HepG2 (cell line): ENCODE measurements around the gene EDNRA. TPM values are rescaled to one million over a fixed set of nuclear protein-coding genes. Genes with fewer than 3 reads are reported as not detected.

Experiments
- ATAC-seq: fragments of 200-7000 bp; cut with Tn5 transposase; 3 replicates; pipeline ENCODE4 v1.9.1; 2020; ENCODE audit warnings: mild to moderate bottlenecking, moderate library complexity
- BruUV-seq: library from RNA; stranded (reverse); fragments of 400-500 nt; replicated peaks from 2 replicates; lab custom pipeline; 2021; lab: Mats Ljungman, UMichigan
- CTCF ChIA-PET: fragments of 300-600 bp; formaldehyde crosslinking; extraction: SDS; loops from one replicate; lab custom pipeline; 2021; ENCODE audit warnings: low total read pairs, inconsistent platforms, low intra/inter-chr PET ratio; lab: Yijun Ruan, JAX
- POLR2A ChIA-PET: fragments of 350-600 bp; sonication (Branson Sonifier 250); formaldehyde crosslinking; loops from one replicate; lab custom pipeline; 2020; ENCODE audit warnings: antibody characterized with exemption, inconsistent platforms; lab: Yijun Ruan, JAX
- DNase-seq: peaks from one replicate; pipeline ENCODE4 v3.0.0-alpha.2; 2015; ENCODE audit warnings: low spot score
- FAIRE-seq: peaks from 3 replicates; lab custom pipeline; 2011; peaks lifted over from hg19 to GRCh38; lab: Jason Lieb, UNC
- H2AFZ ChIP-seq: one replicate; pipeline ENCODE4 v1.6.1; 2011; ENCODE audit warnings: low read length, inconsistent platforms
- H3K27ac ChIP-seq: fragments of 300-600 bp; 3 replicates; pipeline ENCODE4 v1.8.0; 2011; ENCODE audit warnings: mixed run types, mild to moderate bottlenecking, mixed read lengths, low read length, inconsistent platforms; ENCODE audit not compliant: insufficient read depth; ENCODE audit errors: extremely low read length
- H3K27me3 ChIP-seq, 2 experiments: fragments of 200-600 bp in 1 of 2; 2 replicates in 1 of 2; 3 replicates in 1 of 2; pipeline versions ENCODE4 v1.6.0 to v1.8.0; 2011; ENCODE audit warnings: low read length in 2 of 2, mild to moderate bottlenecking in 2 of 2, moderate library complexity in 2 of 2, inconsistent platforms in 1 of 2; ENCODE audit not compliant: insufficient read depth in 2 of 2, control insufficient read depth in 1 of 2
- H3K36me3 ChIP-seq, 2 experiments: fragments of 200-600 bp in 1 of 2; replicated peaks in 1 of 2; 2 replicates in 1 of 2; 3 replicates in 1 of 2; pipeline versions ENCODE4 v1.5.1 to v1.8.0; 2011; ENCODE audit warnings: low read length in 2 of 2, inconsistent platforms in 1 of 2; ENCODE audit not compliant: insufficient read depth in 2 of 2, control insufficient read depth in 1 of 2
- H3K4me1 ChIP-seq: 2 replicates; pipeline ENCODE4 v1.5.1; 2012; ENCODE audit warnings: low read length, inconsistent platforms; ENCODE audit not compliant: insufficient read depth
- H3K4me2 ChIP-seq: 2 replicates; pipeline ENCODE4 v1.6.0; 2011; ENCODE audit warnings: low read depth, low read length, inconsistent platforms
- H3K4me3 ChIP-seq, 3 experiments: fragments of 200-600 bp in 1 of 3; sonication (generic), shearing (Covaris generic) in 1 of 3; replicated peaks in 1 of 3; 2 replicates each; pipeline ENCODE4 v1.5.1; 2011 to 2016; ENCODE audit warnings: low read length in 3 of 3, inconsistent platforms in 2 of 3, low read depth in 2 of 3, mild to moderate bottlenecking in 2 of 3, control low read depth in 1 of 3, mixed read lengths in 1 of 3; ENCODE audit not compliant: insufficient read depth in 1 of 3
- H3K79me2 ChIP-seq: one replicate; pipeline ENCODE4 v1.6.1; 2011; ENCODE audit warnings: low read length, inconsistent platforms; ENCODE audit not compliant: insufficient read depth
- H3K9ac ChIP-seq: 2 replicates; pipeline ENCODE4 v1.6.0; 2011; ENCODE audit warnings: mild to moderate bottlenecking, low read depth, low read length, inconsistent platforms; ENCODE audit not compliant: insufficient read depth
- H3K9me3 ChIP-seq: 2 replicates; pipeline ENCODE4 v1.5.1; 2012; ENCODE audit warnings: mild to moderate bottlenecking, low read length
- H4K20me1 ChIP-seq: 2 replicates; pipeline ENCODE4 v1.6.0; 2011; ENCODE audit warnings: inconsistent platforms, mild to moderate bottlenecking, low read length, moderate library complexity; ENCODE audit not compliant: insufficient read depth
- ATM ChIP-seq: fragments of 450-650 bp; IDR thresholded peaks from 2 replicates; pipeline ENCODE4 v1.7.1; 2017; ENCODE audit warnings: mild to moderate bottlenecking, borderline replicate concordance
- CBFB ChIP-seq: sonication (generic); formaldehyde crosslinking; IDR thresholded peaks from 2 replicates; pipeline ENCODE4 v1.4.0; 2020; ENCODE audit warnings: missing genetic modification reagents
- ELF1 ChIP-seq: sonication (generic); formaldehyde crosslinking; IDR thresholded peaks from 2 replicates; pipeline ENCODE4 v1.4.0; 2020; ENCODE audit warnings: missing genetic modification reagents
- ETV6 ChIP-seq: sonication (generic); formaldehyde crosslinking; conservative IDR thresholded peaks from 2 replicates; pipeline ENCODE4 v1.4.0; 2020; ENCODE audit warnings: missing genetic modification reagents
- FOXK2 ChIP-seq: fragments of 450-650 bp; IDR thresholded peaks from 2 replicates; pipeline ENCODE4 v1.6.1; 2016
- MAFK ChIP-seq, 2 experiments: IDR thresholded peaks in 1 of 2; conservative IDR thresholded peaks in 1 of 2; 2 replicates each; pipeline ENCODE4 v1.6.1; 2011; ENCODE audit warnings: improper control_type of control experiment in 2 of 2, low read length in 2 of 2
- MIER3 ChIP-seq: IDR thresholded peaks from 2 replicates; pipeline ENCODE4 v1.6.1; 2016; ENCODE audit warnings: missing compliant biosample characterization, borderline replicate concordance
- RXRA ChIP-seq: sonication (generic); formaldehyde crosslinking; IDR thresholded peaks from 2 replicates; pipeline ENCODE4 v1.5.1; 2020; ENCODE audit warnings: missing genetic modification reagents
- SIN3B ChIP-seq: fragments of 150-350 bp; IDR thresholded peaks from 2 replicates; pipeline ENCODE4 v1.6.1; 2014; ENCODE audit warnings: low read length
- TCF7 ChIP-seq: sonication (generic); IDR thresholded peaks from 2 replicates; pipeline ENCODE4 v1.6.1; 2016; ENCODE audit warnings: antibody characterized with exemption, low read depth
- ZNF367 ChIP-seq: sonication (generic); formaldehyde crosslinking; IDR thresholded peaks from 2 replicates; pipeline ENCODE4 v1.4.0; 2020; ENCODE audit warnings: missing genetic modification reagents, borderline replicate concordance
- ZNF598 ChIP-seq: sonication (generic); formaldehyde crosslinking; IDR thresholded peaks from 2 replicates; pipeline ENCODE4 v1.5.1; 2020; ENCODE audit warnings: mild to moderate bottlenecking, missing genetic modification reagents, borderline replicate concordance
- ZNF841 ChIP-seq: sonication (generic); formaldehyde crosslinking; IDR thresholded peaks from 2 replicates; pipeline ENCODE4 v1.8.1; 2023; ENCODE audit warnings: missing genetic modification reagents, borderline replicate concordance
- WGBS: methylation state at CpG from one replicate; pipeline ENCODE4 v1.1.6; 2017; ENCODE audit warnings: low lambda C conversion rate; 5-methylcytosine and 5-hydroxymethylcytosine counted together
- in situ Hi-C: cut with HindIII; loops from 2 replicates; pipeline ENCODE4 v1.10.0; 2017; ENCODE audit warnings: low pct_unique_long_range_greater_than_20kb; ENCODE audit not compliant: extremely low pct_ligation_motif_present
- intact Hi-C: fragments of 100-400 bp; cut with micrococcal nuclease; formaldehyde crosslinking; loops from one replicate; pipeline ENCODE4 v1.10.0; 2022; ENCODE audit not compliant: unreplicated experiment
- polyA plus RNA-seq, 8 experiments: library from polyadenylated mRNA; depleted of rRNA in 3 of 8; stranded (reverse) in 7 of 8; unstranded in 1 of 8; fragments of >200 nt; fragmentation: Illumina TruSeq in 4 of 8; extraction: Trizol in 4 of 8; gene quantifications; 2 replicates each; pipeline versions ENCODE4 v1.2.1 to v1.2.3, GENCODE V29; 2011 to 2016; ENCODE audit warnings: low read depth in 4 of 8, missing spikeins in 1 of 8, mixed read lengths in 1 of 8; ENCODE audit not compliant: insufficient read depth in 1 of 8
- total RNA-seq, 5 experiments: library from RNA; depleted of rRNA; stranded (reverse); fragments of >200 nt; fragmentation: Illumina TruSeq; extraction: Trizol; gene quantifications; 2 replicates each; pipeline ENCODE4 v1.2.3, GENCODE V29; 2016; ENCODE audit warnings: low read depth in 1 of 5
- TF ChIP-seq, protein P1 (sequence below): sonication (generic); formaldehyde crosslinking; IDR thresholded peaks from 2 replicates; pipeline ENCODE4 v1.4.0; 2020; ENCODE audit warnings: missing genetic modification reagents
- TF ChIP-seq, protein P2 (sequence below): sonication (generic); formaldehyde crosslinking; IDR thresholded peaks from 2 replicates; pipeline ENCODE4 v1.4.0; 2020; ENCODE audit warnings: mild to moderate bottlenecking, missing genetic modification reagents, borderline replicate concordance
- TF ChIP-seq, protein P3 (sequence below): fragments of 450-650 bp; IDR thresholded peaks from 2 replicates; pipeline ENCODE4 v1.6.1; 2016
- TF ChIP-seq, protein P4 (sequence below): sonication (generic); formaldehyde crosslinking; IDR thresholded peaks from 2 replicates; pipeline ENCODE4 v1.4.0; 2020; ENCODE audit warnings: missing genetic modification reagents

The EDNRA gene
- total and polyA plus RNA-seq, 2 of the 13 experiments (the other 11 are each of a cell fraction or from before 2014, with no cell fraction given), result not detected

DNA sequence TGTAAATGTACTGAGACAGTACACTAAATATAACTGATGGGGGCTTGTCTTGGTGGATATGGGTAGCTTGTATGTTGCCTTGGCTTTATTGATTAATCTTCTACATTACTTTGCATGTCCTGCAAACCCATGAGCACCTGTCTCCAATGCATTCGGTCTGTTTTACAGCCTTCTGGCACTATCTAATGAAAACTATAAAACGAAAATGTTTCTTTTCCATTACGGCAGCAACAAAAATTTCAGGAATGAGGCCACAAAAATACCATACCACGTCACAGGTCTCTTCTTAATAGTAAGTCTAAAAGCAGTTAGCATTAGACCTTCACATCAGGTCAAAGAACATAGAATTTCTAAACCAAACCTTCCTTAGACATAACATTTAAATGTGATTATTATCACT lies 49.8 kb downstream of the EDNRA start (continued):
- TF ChIP-seq, protein P1, sequence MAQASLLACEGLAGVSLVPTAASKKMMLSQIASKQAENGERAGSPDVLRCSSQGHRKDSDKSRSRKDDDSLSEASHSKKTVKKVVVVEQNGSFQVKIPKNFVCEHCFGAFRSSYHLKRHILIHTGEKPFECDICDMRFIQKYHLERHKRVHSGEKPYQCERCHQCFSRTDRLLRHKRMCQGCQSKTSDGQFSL, result no peak
- TF ChIP-seq SIN3B, result no peak

DNA sequence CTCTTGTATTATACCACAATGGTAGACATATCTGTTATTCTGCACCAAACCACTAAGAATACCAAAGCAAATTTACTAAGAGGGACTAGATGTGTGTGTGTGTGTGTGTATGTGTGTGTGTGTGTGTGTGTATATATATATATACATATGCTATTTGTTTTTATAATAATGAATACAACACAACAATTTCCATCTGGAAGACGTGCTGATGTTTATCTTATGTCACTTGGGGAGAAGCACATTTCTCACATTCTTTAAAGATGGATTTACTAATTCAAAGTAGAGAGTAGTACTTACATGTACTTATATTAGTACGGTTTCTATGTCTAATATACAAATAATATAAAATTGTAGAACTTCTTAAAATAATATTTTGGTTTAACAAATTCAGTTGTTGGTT lies 52.0 kb downstream of the EDNRA start:
- no peak for FAIRE-seq
- POLR2A ChIA-PET, result no interaction called here
- Histone ChIP-seq H2AFZ (no peak overlapping the region), H3K4me3 (no peak overlapping the region), H3K4me2 (no peak overlapping the region), H3K9ac (no peak overlapping the region), H3K79me2 (no peaks in the 10 kb centered on the region), H3K36me3 (no peaks in the 10 kb centered on the region), H3K9me3 (no peaks in the 10 kb centered on the region), H4K20me1 (no peaks in the 10 kb centered on the region), H3K27ac (no peak overlapping the region), H3K4me1 (no peaks in the 10 kb centered on the region), H3K27me3 (no peaks in the 10 kb centered on the region)
- WGBS, result 0% methylated on average over 2 of the region's 2 CpGs
- no peak for DNase-seq
- ATAC-seq, result no peak
- CTCF ChIA-PET, result no interaction called here
- no TSS peak for BruUV-seq
- in situ Hi-C loops, result no loop called here
- intact Hi-C loops, result no loop called here
- TF ChIP-seq ATM, result no peak
- TF ChIP-seq, protein P2, sequence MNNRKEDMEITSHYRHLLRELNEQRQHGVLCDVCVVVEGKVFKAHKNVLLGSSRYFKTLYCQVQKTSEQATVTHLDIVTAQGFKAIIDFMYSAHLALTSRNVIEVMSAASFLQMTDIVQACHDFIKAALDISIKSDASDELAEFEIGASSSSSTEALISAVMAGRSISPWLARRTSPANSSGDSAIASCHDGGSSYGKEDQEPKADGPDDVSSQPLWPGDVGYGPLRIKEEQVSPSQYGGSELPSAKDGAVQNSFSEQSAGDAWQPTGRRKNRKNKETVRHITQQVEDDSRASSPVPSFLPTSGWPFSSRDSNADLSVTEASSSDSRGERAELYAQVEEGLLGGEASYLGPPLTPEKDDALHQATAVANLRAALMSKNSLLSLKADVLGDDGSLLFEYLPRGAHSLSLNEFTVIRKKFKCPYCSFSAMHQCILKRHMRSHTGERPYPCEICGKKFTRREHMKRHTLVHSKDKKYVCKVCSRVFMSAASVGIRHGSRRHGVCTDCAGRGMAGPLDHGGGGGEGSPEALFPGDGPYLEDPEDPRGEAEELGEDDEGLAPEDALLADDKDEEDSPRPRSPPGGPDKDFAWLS, result no peak
- TF ChIP-seq, protein P3, sequence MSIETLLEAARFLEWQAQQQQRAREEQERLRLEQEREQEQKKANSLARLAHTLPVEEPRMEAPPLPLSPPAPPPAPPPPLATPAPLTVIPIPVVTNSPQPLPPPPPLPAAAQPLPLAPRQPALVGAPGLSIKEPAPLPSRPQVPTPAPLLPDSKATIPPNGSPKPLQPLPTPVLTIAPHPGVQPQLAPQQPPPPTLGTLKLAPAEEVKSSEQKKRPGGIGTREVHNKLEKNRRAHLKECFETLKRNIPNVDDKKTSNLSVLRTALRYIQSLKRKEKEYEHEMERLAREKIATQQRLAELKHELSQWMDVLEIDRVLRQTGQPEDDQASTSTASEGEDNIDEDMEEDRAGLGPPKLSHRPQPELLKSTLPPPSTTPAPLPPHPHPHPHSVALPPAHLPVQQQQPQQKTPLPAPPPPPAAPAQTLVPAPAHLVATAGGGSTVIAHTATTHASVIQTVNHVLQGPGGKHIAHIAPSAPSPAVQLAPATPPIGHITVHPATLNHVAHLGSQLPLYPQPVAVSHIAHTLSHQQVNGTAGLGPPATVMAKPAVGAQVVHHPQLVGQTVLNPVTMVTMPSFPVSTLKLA, result no peak
- no peak for TF ChIP-seq MAFK (conservative IDR thresholded peaks at IDR 0.05 in 1 of 2, IDR thresholded peaks at IDR 0.05 in 1 of 2; ENCODE audit: low read length in 2 of 2)
- TF ChIP-seq TCF7, result no peak
- no peak for TF ChIP-seq FOXK2
- TF ChIP-seq ETV6 (CRISPR knock-in tag), result no peak
- TF ChIP-seq RXRA (CRISPR knock-in tag), result no peak
- TF ChIP-seq ELF1 (CRISPR knock-in tag), result no peak
- TF ChIP-seq ZNF367 (CRISPR knock-in tag), result no peak
- TF ChIP-seq ZNF841, result no peak
- TF ChIP-seq ZNF598, result no peak
- TF ChIP-seq, protein P4, sequence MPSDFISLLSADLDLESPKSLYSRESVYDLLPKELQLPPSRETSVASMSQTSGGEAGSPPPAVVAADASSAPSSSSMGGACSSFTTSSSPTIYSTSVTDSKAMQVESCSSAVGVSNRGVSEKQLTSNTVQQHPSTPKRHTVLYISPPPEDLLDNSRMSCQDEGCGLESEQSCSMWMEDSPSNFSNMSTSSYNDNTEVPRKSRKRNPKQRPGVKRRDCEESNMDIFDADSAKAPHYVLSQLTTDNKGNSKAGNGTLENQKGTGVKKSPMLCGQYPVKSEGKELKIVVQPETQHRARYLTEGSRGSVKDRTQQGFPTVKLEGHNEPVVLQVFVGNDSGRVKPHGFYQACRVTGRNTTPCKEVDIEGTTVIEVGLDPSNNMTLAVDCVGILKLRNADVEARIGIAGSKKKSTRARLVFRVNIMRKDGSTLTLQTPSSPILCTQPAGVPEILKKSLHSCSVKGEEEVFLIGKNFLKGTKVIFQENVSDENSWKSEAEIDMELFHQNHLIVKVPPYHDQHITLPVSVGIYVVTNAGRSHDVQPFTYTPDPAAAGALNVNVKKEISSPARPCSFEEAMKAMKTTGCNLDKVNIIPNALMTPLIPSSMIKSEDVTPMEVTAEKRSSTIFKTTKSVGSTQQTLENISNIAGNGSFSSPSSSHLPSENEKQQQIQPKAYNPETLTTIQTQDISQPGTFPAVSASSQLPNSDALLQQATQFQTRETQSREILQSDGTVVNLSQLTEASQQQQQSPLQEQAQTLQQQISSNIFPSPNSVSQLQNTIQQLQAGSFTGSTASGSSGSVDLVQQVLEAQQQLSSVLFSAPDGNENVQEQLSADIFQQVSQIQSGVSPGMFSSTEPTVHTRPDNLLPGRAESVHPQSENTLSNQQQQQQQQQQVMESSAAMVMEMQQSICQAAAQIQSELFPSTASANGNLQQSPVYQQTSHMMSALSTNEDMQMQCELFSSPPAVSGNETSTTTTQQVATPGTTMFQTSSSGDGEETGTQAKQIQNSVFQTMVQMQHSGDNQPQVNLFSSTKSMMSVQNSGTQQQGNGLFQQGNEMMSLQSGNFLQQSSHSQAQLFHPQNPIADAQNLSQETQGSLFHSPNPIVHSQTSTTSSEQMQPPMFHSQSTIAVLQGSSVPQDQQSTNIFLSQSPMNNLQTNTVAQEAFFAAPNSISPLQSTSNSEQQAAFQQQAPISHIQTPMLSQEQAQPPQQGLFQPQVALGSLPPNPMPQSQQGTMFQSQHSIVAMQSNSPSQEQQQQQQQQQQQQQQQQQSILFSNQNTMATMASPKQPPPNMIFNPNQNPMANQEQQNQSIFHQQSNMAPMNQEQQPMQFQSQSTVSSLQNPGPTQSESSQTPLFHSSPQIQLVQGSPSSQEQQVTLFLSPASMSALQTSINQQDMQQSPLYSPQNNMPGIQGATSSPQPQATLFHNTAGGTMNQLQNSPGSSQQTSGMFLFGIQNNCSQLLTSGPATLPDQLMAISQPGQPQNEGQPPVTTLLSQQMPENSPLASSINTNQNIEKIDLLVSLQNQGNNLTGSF, result no peak
- TF ChIP-seq CBFB (CRISPR knock-in tag), result no peak
- no peak for TF ChIP-seq MIER3 (CRISPR knock-in tag)
